GM10266 (cell line): Measurements from ENCODE around the gene CNST.
A peak's percentile ranks its signal among the peaks of the same experiment; 100 is the strongest.
"Not testable (repeated sequence)": the region's sequence is repeated elsewhere in the genome, so short reads cannot be mapped to it uniquely, and the experiment has no call there.

Experiments used
- DNase-seq: peaks from one replicate; pipeline ENCODE4 v3.0.0; 2012; ENCODE audit errors: extremely low spot score
- CTCF ChIP-seq: IDR thresholded peaks from 2 replicates; pipeline ENCODE4 v1.5.1; 2012; ENCODE audit warnings: mild to moderate bottlenecking, low read depth; ENCODE audit not compliant: control insufficient read depth, insufficient read depth; ENCODE audit errors: missing control alignments

Gene CNST

GRCh38 chr1:246558041-246558440 lies 8.2 kb upstream of the CNST start:
- DNase-seq = no peak
- no peak for TF ChIP-seq CTCF

DNA sequence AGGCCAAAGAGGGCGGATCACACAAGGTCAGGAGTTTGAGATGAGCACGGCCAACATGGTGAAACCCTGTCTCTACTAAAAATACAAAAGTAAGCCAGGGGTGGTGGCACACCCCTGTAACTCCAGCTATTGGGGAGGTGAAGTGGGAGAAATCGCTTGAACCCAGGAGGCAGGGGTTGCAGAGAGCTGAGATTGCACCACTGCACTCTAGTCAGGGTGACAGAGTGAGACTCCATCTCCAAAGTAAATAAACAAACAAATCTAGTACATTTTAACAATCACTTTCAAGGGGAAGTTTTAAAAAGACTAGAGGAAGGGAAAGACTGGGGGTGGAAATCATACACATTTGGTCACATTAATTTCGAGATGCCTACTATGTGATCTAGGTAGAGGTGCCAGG lies 6.9 kb upstream of the CNST start:
- no peak for TF ChIP-seq CTCF
- no peak for DNase-seq

DNA sequence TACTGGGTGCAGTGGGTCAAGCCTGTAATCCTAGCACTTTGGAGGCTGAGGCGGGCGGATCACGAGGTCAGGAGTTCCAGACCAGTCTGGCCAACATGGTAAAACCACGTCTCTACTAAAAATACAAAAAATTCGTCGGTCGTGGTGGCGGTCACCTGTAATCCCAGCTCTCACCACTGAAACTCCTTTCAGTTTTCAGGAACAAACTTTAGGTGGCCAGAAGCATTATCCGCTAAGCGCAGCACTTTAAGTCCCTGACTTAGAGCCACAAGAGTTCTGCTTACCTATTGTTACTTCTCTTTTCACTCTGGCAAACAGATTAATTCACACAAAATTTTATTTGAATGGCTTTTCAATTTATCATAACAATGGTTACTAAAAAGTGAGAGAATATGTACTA lies 5.4 kb upstream of the CNST start:
- not testable (repeated sequence) for DNase-seq

- no peak for DNase-seq
- no peak for TF ChIP-seq CTCF
Measured at GRCh38 chr1:246564839-246565750, 1.2 kb upstream of the CNST start.

DNA sequence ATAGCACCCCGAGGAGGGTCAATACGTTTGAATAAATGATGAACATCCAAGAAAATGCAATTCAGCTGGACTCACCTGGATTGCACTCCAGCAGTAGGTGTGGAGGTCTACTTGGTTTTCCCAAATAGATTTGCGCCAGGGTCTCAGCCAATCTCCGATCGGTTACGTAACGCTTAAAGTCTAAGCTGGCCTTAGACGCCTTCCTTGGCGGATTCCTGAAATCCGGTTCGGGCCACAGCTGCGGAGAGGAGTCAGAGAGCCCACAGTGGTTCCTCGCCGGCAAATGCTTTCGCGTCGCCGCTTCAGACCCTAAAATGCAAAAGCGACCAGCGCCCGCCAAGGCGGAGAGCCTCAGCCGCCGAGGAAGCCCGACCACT lies 517 bp upstream of the CNST start:
- no peak for DNase-seq
- TF ChIP-seq CTCF = no peak

DNA sequence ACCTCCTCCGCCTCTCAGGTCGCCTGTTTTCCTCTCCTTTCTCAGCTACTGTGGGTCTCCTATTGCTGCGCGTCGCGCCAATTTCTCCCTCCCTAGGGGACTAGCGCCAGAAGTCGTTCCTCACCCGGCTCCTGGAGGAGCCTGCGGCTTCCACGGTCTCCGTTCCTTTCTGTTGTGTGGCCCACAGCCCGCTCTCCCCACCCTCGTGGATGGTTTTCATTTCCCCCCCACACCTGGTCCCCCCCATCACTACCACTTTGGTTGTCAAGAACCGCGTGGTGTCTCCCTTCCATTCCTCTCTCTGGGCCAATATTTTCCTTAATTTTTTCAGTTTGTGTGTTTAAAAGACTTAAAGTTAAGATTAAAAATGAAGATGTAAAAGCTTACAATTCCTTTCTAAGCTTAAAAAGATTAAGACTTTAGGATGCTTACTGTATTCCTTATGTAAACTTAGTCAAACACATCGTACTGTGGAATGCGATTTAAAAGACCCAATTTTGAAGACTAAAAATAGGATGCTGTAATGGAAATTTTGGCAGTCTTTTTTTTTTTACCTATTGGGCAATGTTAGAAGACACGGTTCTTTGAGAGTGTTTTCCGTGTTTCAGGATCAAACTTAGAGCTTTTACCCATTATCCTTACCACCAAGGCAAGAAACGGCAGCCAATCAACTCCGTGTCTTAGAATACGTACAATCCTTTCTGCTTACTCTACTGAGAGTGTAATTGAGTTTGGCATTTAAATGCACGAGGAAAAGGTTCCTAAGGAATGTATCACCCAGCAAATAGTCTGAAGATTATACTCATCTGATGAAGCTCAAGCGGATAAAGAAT lies 773 bp downstream of the CNST start:
- peak; percentile 35 for DNase-seq
- peak; percentile 18 for TF ChIP-seq CTCF

- no peak for DNase-seq
- no peak for TF ChIP-seq CTCF
Measured at GRCh38 chr1:246567646-246568235, 1.5 kb downstream of the CNST start.
